HepG2 (cell line): ENCODE results near the gene KMT2B. TPM values are rescaled to one million over a fixed set of nuclear protein-coding genes. Genes with fewer than 3 reads are reported as not detected.
A peak's percentile ranks its signal among the peaks of the same experiment; 100 is the strongest.

Experiments
- ATAC-seq: fragments of 200-7000 bp; cut with Tn5 transposase; 3 replicates; pipeline ENCODE4 v1.9.1; 2020; ENCODE audit warnings: mild to moderate bottlenecking, moderate library complexity
- BruUV-seq: library from RNA; stranded (reverse); fragments of 400-500 nt; replicated peaks from 2 replicates; lab custom pipeline; 2021; lab: Mats Ljungman, UMichigan
- CTCF ChIA-PET: fragments of 300-600 bp; formaldehyde crosslinking; extraction: SDS; loops from one replicate; lab custom pipeline; 2021; ENCODE audit warnings: low total read pairs, inconsistent platforms, low intra/inter-chr PET ratio; lab: Yijun Ruan, JAX
- POLR2A ChIA-PET: fragments of 350-600 bp; sonication (Branson Sonifier 250); formaldehyde crosslinking; loops from one replicate; lab custom pipeline; 2020; ENCODE audit warnings: antibody characterized with exemption, inconsistent platforms; lab: Yijun Ruan, JAX
- DNase-seq: peaks from one replicate; pipeline ENCODE4 v3.0.0-alpha.2; 2015; ENCODE audit warnings: low spot score
- FAIRE-seq: peaks from 3 replicates; lab custom pipeline; 2011; peaks lifted over from hg19 to GRCh38; lab: Jason Lieb, UNC
- H2AFZ ChIP-seq: one replicate; pipeline ENCODE4 v1.6.1; 2011; ENCODE audit warnings: low read length, inconsistent platforms
- H3K27ac ChIP-seq: fragments of 300-600 bp; 3 replicates; pipeline ENCODE4 v1.8.0; 2011; ENCODE audit warnings: mixed run types, mild to moderate bottlenecking, mixed read lengths, low read length, inconsistent platforms; ENCODE audit not compliant: insufficient read depth; ENCODE audit errors: extremely low read length
- H3K27me3 ChIP-seq, 2 experiments: fragments of 200-600 bp in 1 of 2; 2 replicates in 1 of 2; 3 replicates in 1 of 2; pipeline versions ENCODE4 v1.6.0 to v1.8.0; 2011; ENCODE audit warnings: low read length in 2 of 2, mild to moderate bottlenecking in 2 of 2, moderate library complexity in 2 of 2, inconsistent platforms in 1 of 2; ENCODE audit not compliant: insufficient read depth in 2 of 2, control insufficient read depth in 1 of 2
- H3K36me3 ChIP-seq, 2 experiments: fragments of 200-600 bp in 1 of 2; replicated peaks in 1 of 2; 2 replicates in 1 of 2; 3 replicates in 1 of 2; pipeline versions ENCODE4 v1.5.1 to v1.8.0; 2011; ENCODE audit warnings: low read length in 2 of 2, inconsistent platforms in 1 of 2; ENCODE audit not compliant: insufficient read depth in 2 of 2, control insufficient read depth in 1 of 2
- H3K4me1 ChIP-seq: 2 replicates; pipeline ENCODE4 v1.5.1; 2012; ENCODE audit warnings: low read length, inconsistent platforms; ENCODE audit not compliant: insufficient read depth
- H3K4me2 ChIP-seq: 2 replicates; pipeline ENCODE4 v1.6.0; 2011; ENCODE audit warnings: low read depth, low read length, inconsistent platforms
- H3K4me3 ChIP-seq, 3 experiments: fragments of 200-600 bp in 1 of 3; sonication (generic), shearing (Covaris generic) in 1 of 3; replicated peaks in 1 of 3; 2 replicates each; pipeline ENCODE4 v1.5.1; 2011 to 2016; ENCODE audit warnings: low read length in 3 of 3, inconsistent platforms in 2 of 3, low read depth in 2 of 3, mild to moderate bottlenecking in 2 of 3, control low read depth in 1 of 3, mixed read lengths in 1 of 3; ENCODE audit not compliant: insufficient read depth in 1 of 3
- H3K79me2 ChIP-seq: one replicate; pipeline ENCODE4 v1.6.1; 2011; ENCODE audit warnings: low read length, inconsistent platforms; ENCODE audit not compliant: insufficient read depth
- H3K9ac ChIP-seq: 2 replicates; pipeline ENCODE4 v1.6.0; 2011; ENCODE audit warnings: mild to moderate bottlenecking, low read depth, low read length, inconsistent platforms; ENCODE audit not compliant: insufficient read depth
- H3K9me3 ChIP-seq: 2 replicates; pipeline ENCODE4 v1.5.1; 2012; ENCODE audit warnings: mild to moderate bottlenecking, low read length
- H4K20me1 ChIP-seq: 2 replicates; pipeline ENCODE4 v1.6.0; 2011; ENCODE audit warnings: inconsistent platforms, mild to moderate bottlenecking, low read length, moderate library complexity; ENCODE audit not compliant: insufficient read depth
- RBM39 ChIP-seq: fragments of 200-400 bp; formaldehyde crosslinking; IDR thresholded peaks from one replicate; pipeline ENCODE4 v1.6.1; 2018; ENCODE audit warnings: antibody characterized with exemption, mild to moderate bottlenecking, low read depth, low read length; ENCODE audit not compliant: poor library complexity, severe bottlenecking
- STAG1 ChIP-seq: sonication (generic); formaldehyde crosslinking; IDR thresholded peaks from 2 replicates; pipeline ENCODE4 v1.4.0; 2020; ENCODE audit warnings: missing genetic modification reagents
- THAP8 ChIP-seq: sonication (generic); formaldehyde crosslinking; IDR thresholded peaks from 2 replicates; pipeline ENCODE4 v1.5.1; 2020; ENCODE audit warnings: missing genetic modification reagents, mild to moderate bottlenecking, borderline replicate concordance
- ZFP91 ChIP-seq: sonication (generic); formaldehyde crosslinking; IDR thresholded peaks from 2 replicates; pipeline ENCODE4 v1.9.0; 2022; ENCODE audit warnings: missing genetic modification reagents, mild to moderate bottlenecking, borderline replicate concordance
- ZNF431 ChIP-seq: sonication (generic); formaldehyde crosslinking; IDR thresholded peaks from 2 replicates; pipeline ENCODE4 v1.9.0; 2022; ENCODE audit warnings: missing genetic modification reagents, low read depth, mild to moderate bottlenecking, borderline replicate concordance
- ZNF644 ChIP-seq: IDR thresholded peaks from 2 replicates; pipeline ENCODE4 v1.6.1; 2016; ENCODE audit warnings: low read depth
- ZNF687 ChIP-seq: sonication (generic); formaldehyde crosslinking; IDR thresholded peaks from 2 replicates; pipeline ENCODE4 v1.5.1; 2020; ENCODE audit warnings: mild to moderate bottlenecking, missing genetic modification reagents, moderate library complexity
- WGBS: methylation state at CpG from one replicate; pipeline ENCODE4 v1.1.6; 2017; ENCODE audit warnings: low lambda C conversion rate; 5-methylcytosine and 5-hydroxymethylcytosine counted together
- in situ Hi-C: cut with HindIII; loops from 2 replicates; pipeline ENCODE4 v1.10.0; 2017; ENCODE audit warnings: low pct_unique_long_range_greater_than_20kb; ENCODE audit not compliant: extremely low pct_ligation_motif_present
- intact Hi-C: fragments of 100-400 bp; cut with micrococcal nuclease; formaldehyde crosslinking; loops from one replicate; pipeline ENCODE4 v1.10.0; 2022; ENCODE audit not compliant: unreplicated experiment
- polyA plus RNA-seq, 8 experiments: library from polyadenylated mRNA; depleted of rRNA in 3 of 8; stranded (reverse) in 7 of 8; unstranded in 1 of 8; fragments of >200 nt; fragmentation: Illumina TruSeq in 4 of 8; extraction: Trizol in 4 of 8; gene quantifications; 2 replicates each; pipeline versions ENCODE4 v1.2.1 to v1.2.3, GENCODE V29; 2011 to 2016; ENCODE audit warnings: low read depth in 4 of 8, missing spikeins in 1 of 8, mixed read lengths in 1 of 8; ENCODE audit not compliant: insufficient read depth in 1 of 8
- total RNA-seq, 5 experiments: library from RNA; depleted of rRNA; stranded (reverse); fragments of >200 nt; fragmentation: Illumina TruSeq; extraction: Trizol; gene quantifications; 2 replicates each; pipeline ENCODE4 v1.2.3, GENCODE V29; 2016; ENCODE audit warnings: low read depth in 1 of 5

KMT2B gene
- total and polyA plus RNA-seq, 2 of the 13 experiments (the other 11 are each of a cell fraction or from before 2014, with no cell fraction given) = 6.2 to 16.9 TPM

- TF ChIP-seq ZNF687 (CRISPR knock-in tag) (peak; percentile 20; the same call in 1 of the 2 replicates), ZFP91 (CRISPR knock-in tag) (no peak), STAG1 (peak; percentile 67), THAP8 (CRISPR knock-in tag) (no peak)
Observed at GRCh38 chr19:35692010-35692409, 25.8 kb upstream of the KMT2B start (continued).

GRCh38 chr19:35693422-35693821, 24.4 kb upstream of the KMT2B start:
- Histone ChIP-seq H3K4me3 (no peak overlapping the region), H3K4me2 (no peak overlapping the region), H3K27ac (no peak overlapping the region), H3K27me3 (no peaks in the 10 kb centered on the region), H3K9me3 (no peaks in the 10 kb centered on the region), H3K9ac (no peak overlapping the region), H3K79me2 (no peaks in the 10 kb centered on the region), H4K20me1 (no peaks in the 10 kb centered on the region), H3K36me3 (no peaks in the 10 kb centered on the region), H3K4me1 (peaks cover 32% of the 10 kb centered on the region), H2AFZ (no peak overlapping the region)
- no TSS peak for BruUV-seq
- DNase-seq = no peak
- FAIRE-seq = no peak
- in situ Hi-C loops (loop anchor here (10.0 kb wide), 1 partner anchor 121 kb away; the partner anchor contains the start of gene PRODH2), intact Hi-C loops (loop anchor here (10.0 kb wide), 2 partner anchors 51 to 121 kb away; partner anchors contain the start of genes IGFLR1, LIN37, PRODH2 and PSENEN)
- ChIA-PET CTCF (interaction anchor here (0.6 to 6.1 kb wide), 11 partner anchors 9 to 238 kb away, joined by 3 to 201 read pairs (median 5); partner anchors contain the start of gene KMT2B), POLR2A (interaction anchor here (1.6 kb wide), 1 partner anchor 49 kb away, joined by 4 read pairs; no protein-coding TSS in a partner anchor)
- ATAC-seq = peak; percentile 18; the same call in 2 of the 3 replicates
- under 1% methylated on average over 7 of the region's 8 CpGs for WGBS
- TF ChIP-seq ZNF644 (CRISPR knock-in tag) (no peak), ZNF431 (CRISPR knock-in tag) (0 out of 2 replicates have a peak, but pooled peaks have one; percentile 23), RBM39 (no peak)
